Hematopoietic multipotent progenitor cell treated with erythropoietin and hydrocortisone succinate and interleukin-3 and kit ligand, for 17 days (in vitro differentiated cells): ENCODE measurements around the gene FOXD4L3.
"Not testable (repeated sequence)": the region's sequence is repeated elsewhere in the genome, so short reads cannot be mapped to it uniquely, and the experiment has no call there.

ENCODE experiments used
- DNase-seq: peaks from one replicate; pipeline ENCODE4 v3.0.0-alpha.2; 2015; ENCODE audit warnings: low spot score

FOXD4L3 gene

DNA sequence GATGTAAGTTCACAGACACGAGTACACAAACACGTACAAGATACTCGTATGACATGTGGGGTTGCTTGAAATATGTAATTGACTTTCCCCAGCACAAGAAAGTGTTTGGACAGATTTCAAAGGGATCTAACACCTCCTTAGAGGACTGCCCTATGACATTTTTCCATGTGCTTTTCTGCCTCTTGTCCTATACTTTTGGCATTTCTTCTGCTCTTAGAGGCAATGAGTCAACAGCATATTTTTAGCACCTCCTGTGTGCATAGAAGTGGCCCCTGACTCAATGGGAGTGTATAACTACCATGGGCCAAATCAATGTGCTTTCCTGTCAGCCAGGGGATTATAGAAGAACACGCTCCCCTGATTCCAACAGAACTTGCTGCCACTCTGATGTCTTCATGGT is 49.0 kb downstream of the FOXD4L3 start:
- DNase-seq: not testable (repeated sequence)
